ENCODE results near the gene SARDH. TPM values are rescaled to one million over a fixed set of nuclear protein-coding genes. Genes with fewer than 3 reads are reported as not detected.
A peak's percentile ranks its signal among the peaks of the same experiment; 100 is the strongest.

The SARDH gene
- total and polyA plus RNA-seq, 9 of the 15 experiments (the other 6 are each of a cell fraction or from before 2014, with no cell fraction given): 0.14 TPM; not detected in 8

- DNase-seq (ENCODE audit: extremely low read depth in 1 of 4, low spot score in 3 of 4) (peak; percentile 55 to 74 (median 71)), FAIRE-seq (peak; percentile 71), ATAC-seq (peak; percentile 89)
- peaks cover 0 to 11% of the 10 kb centered on the region in 2 experiments; a peak in 2 of 5 replicates for H3K4me1 ChIP-seq (replicated peaks in 1 of 2; ENCODE audit: control insufficient read depth in 2 of 2, insufficient read depth in 2 of 2, low read length in 2 of 2)
- ChIA-PET CTCF (ENCODE audit: low intra/inter-chr PET ratio) (interaction anchor here (1.5 to 1.6 kb wide), 2 partner anchors 194 to 319 kb away, joined by 3 to 8 read pairs; no protein-coding TSS in a partner anchor), POLR2A (no interaction called here)
- H3K27me3 ChIP-seq (ENCODE audit: control insufficient read depth in 2 of 2, insufficient read depth in 2 of 2, low read length in 2 of 2): peaks cover 3 to 11% of the 10 kb centered on the region in 2 experiments; a peak in 4 of 5 replicates
- in situ Hi-C loops (cut with MboI): no loop called here
- under 1% methylated on average over 14 of the region's 14 CpGs for WGBS (ENCODE audit: insufficient coverage, low coverage, missing lambda C conversion rate)
- H3K4me3 ChIP-seq: no peak overlapping the region
- no peaks in the 10 kb centered on the region for H3K36me3 ChIP-seq (ENCODE audit: control insufficient read depth, insufficient read depth, low read length)
- no peaks in the 10 kb centered on the region for H3K9me1 ChIP-seq (ENCODE audit: control insufficient read depth, insufficient read depth, low read length)
- intact Hi-C loops (cut with micrococcal nuclease): loop anchor here (1.0 kb wide), 1 partner anchor 193 kb away; no protein-coding TSS in a partner anchor
- H3K4me2 ChIP-seq (ENCODE audit: insufficient read depth, low read length): no peak overlapping the region
- no peak overlapping the region for H3K27ac ChIP-seq (ENCODE audit: extremely low read depth, low read depth, low read length)
- BruUV-seq (replicated peaks): no TSS peak
- H3K79me2 ChIP-seq (ENCODE audit: control insufficient read depth, insufficient read depth, low read length): no peaks in the 10 kb centered on the region
- 0 out of 2 replicates have a peak, but pooled peaks cover 3% of the 10 kb centered on the region for H4K20me1 ChIP-seq (replicated peaks; ENCODE audit: control insufficient read depth, insufficient read depth, low read length)
- no peaks in the 10 kb centered on the region for H3K9me3 ChIP-seq (replicated peaks; ENCODE audit: control insufficient read depth, insufficient read depth, low read depth, low read length)
- no peak overlapping the region; a peak in 1 of 4 replicates for H3K9ac ChIP-seq (ENCODE audit: insufficient read depth in 1 of 2, low read depth in 2 of 2, low read length in 2 of 2)
- H2AFZ ChIP-seq (ENCODE audit: low read depth, low read length): no peak overlapping the region
- TF ChIP-seq RAD21 (CRISPR knock-in tag; conservative IDR thresholded peaks at IDR 0.05 in 1 of 2, IDR thresholded peaks at IDR 0.05 in 1 of 2): peak; percentile 53 to 72
- TF ChIP-seq NELFE (IDR thresholded peaks at IDR 0.05; ENCODE audit: insufficient read depth, insufficient read length): no peak
- no peak for TF ChIP-seq SMARCA4 (IDR thresholded peaks at IDR 0.05)
- no peak for TF ChIP-seq ZNF449 (CRISPR knock-in tag; IDR thresholded peaks at IDR 0.05)
- TF ChIP-seq RHOXF2B (CRISPR knock-in tag; conservative IDR thresholded peaks at IDR 0.05): no peak
- TF ChIP-seq DEAF1 (CRISPR knock-in tag; IDR thresholded peaks at IDR 0.05): peak; percentile 21; the same call in 1 of the 2 replicates
- TF ChIP-seq STAG1 (CRISPR knock-in tag; IDR thresholded peaks at IDR 0.05; ENCODE audit: borderline replicate concordance): peak; percentile 56; the same call in 1 of the 2 replicates
- peak; percentile 65 to 70 (median 66) for TF ChIP-seq CTCF (IDR thresholded peaks at IDR 0.05 in 2 of 3, conservative IDR thresholded peaks at IDR 0.05 in 1 of 3; ENCODE audit: insufficient read depth in 2 of 3, low read depth in 1 of 3, low read length in 3 of 3)
- TF ChIP-seq SMC3 (conservative IDR thresholded peaks at IDR 0.05; ENCODE audit: insufficient read depth, low read depth, low read length): peak; percentile 46
- no peak for TF ChIP-seq RFX1 (IDR thresholded peaks at IDR 0.05)
- no peak for TF ChIP-seq PBX2 (CRISPR knock-in tag; IDR thresholded peaks at IDR 0.05; ENCODE audit: low read depth)
- TF ChIP-seq PBX2 (tag; conservative IDR thresholded peaks at IDR 0.05; ENCODE audit: low read depth): no peak
- TF ChIP-seq KAT8 (IDR thresholded peaks at IDR 0.05; ENCODE audit: low read depth): no peak
Observed at GRCh38 chr9:133726401-133727276, 11.5 kb downstream of the SARDH start.
